ENCODE measurements around the gene SLC48A1.

The SLC48A1 gene

GRCh38 chr12:47778881-47779280 lies 5.8 kb downstream of the SLC48A1 start:
- no peak for DNase-seq (ENCODE audit: low read depth)

- DNase-seq (ENCODE audit: low read depth), result peak; percentile 68
These were observed 6.4 kb downstream of the SLC48A1 start for GRCh38 chr12:47779301-47779942.

GRCh38 chr12:47779943-47780504 lies 7.0 kb downstream of the SLC48A1 start:
- DNase-seq (ENCODE audit: low read depth), result no peak

- no peak for DNase-seq (ENCODE audit: low read depth)
These were observed 8.7 kb downstream of the SLC48A1 start for GRCh38 chr12:47781479-47782371.

- DNase-seq (ENCODE audit: low read depth), result no peak
These were observed 9.3 kb downstream of the SLC48A1 start for GRCh38 chr12:47782372-47782770.

- DNase-seq (ENCODE audit: low read depth), result no peak
These were observed 10.2 kb downstream of the SLC48A1 start for GRCh38 chr12:47783024-47783755.

- no peak for DNase-seq (ENCODE audit: low read depth)
These were observed 11.1 kb downstream of the SLC48A1 start for GRCh38 chr12:47783821-47784819.

GRCh38 chr12:47785036-47785886 lies 12.2 kb downstream of the SLC48A1 start:
- no peak for DNase-seq (ENCODE audit: low read depth)

- no peak for DNase-seq (ENCODE audit: low read depth)
These were observed 13.0 kb downstream of the SLC48A1 start for GRCh38 chr12:47785887-47786661.

GRCh38 chr12:47786662-47787280 lies 13.7 kb downstream of the SLC48A1 start:
- no peak for DNase-seq (ENCODE audit: low read depth)

- no peak for DNase-seq (ENCODE audit: low read depth)
These were observed 14.7 kb downstream of the SLC48A1 start for GRCh38 chr12:47787596-47788319.

- no peak for DNase-seq (ENCODE audit: low read depth)
These were observed 16.1 kb downstream of the SLC48A1 start for GRCh38 chr12:47789141-47789540.

- DNase-seq (ENCODE audit: low read depth), result no peak
These were observed 16.9 kb downstream of the SLC48A1 start for GRCh38 chr12:47789712-47790489.

- DNase-seq (ENCODE audit: low read depth), result no peak
These were observed 17.8 kb downstream of the SLC48A1 start for GRCh38 chr12:47790676-47791350.

- no peak for DNase-seq (ENCODE audit: low read depth)
These were observed 18.3 kb downstream of the SLC48A1 start for GRCh38 chr12:47791351-47791746.

- DNase-seq (ENCODE audit: low read depth), result no peak
These were observed 18.8 kb downstream of the SLC48A1 start for GRCh38 chr12:47791874-47792273.

Measured in HS-5 (cell line).